GM18507 (cell line): Measurements from ENCODE around the gene GSTM3.
"Not testable (repeated sequence)": the region's sequence is repeated elsewhere in the genome, so short reads cannot be mapped to it uniquely, and the experiment has no call there.

Source experiments
- DNase-seq: peaks from one replicate; pipeline ENCODE4 v3.0.0; 2011; ENCODE audit warnings: low read depth; ENCODE audit not compliant: insufficient read length; ENCODE audit errors: extremely low spot score
- FAIRE-seq: peaks from 2 replicates; lab custom pipeline; 2011; peaks lifted over from hg19 to GRCh38; lab: Jason Lieb, UNC

GSTM3 gene

GRCh38 chr1:109713636-109714035, 27.2 kb downstream of the GSTM3 start:
- no peak for FAIRE-seq
- DNase-seq: no peak

- no peak for DNase-seq
- FAIRE-seq: no peak
Measured at GRCh38 chr1:109712321-109712864, 28.4 kb downstream of the GSTM3 start.

GRCh38 chr1:109711593-109712320, 29.1 kb downstream of the GSTM3 start, which contains the start of gene GSTM5:
Gene GSTM5 (plus strand): TSS chr1:109712251. CDS start chr1:109712313, 62 bp downstream.
- not testable (repeated sequence) for DNase-seq, FAIRE-seq

- FAIRE-seq: not testable (repeated sequence)
Measured at GRCh38 chr1:109709822-109710221, 31.0 kb downstream of the GSTM3 start.

GRCh38 chr1:109708949-109709348, 31.9 kb downstream of the GSTM3 start:
- not testable (repeated sequence) for FAIRE-seq, DNase-seq

More at GRCh38 chr1:109709822-109710221, 31.0 kb downstream of the GSTM3 start:
- DNase-seq: not testable (repeated sequence)

GRCh38 chr1:109705411-109705810, 35.4 kb downstream of the GSTM3 start:
- DNase-seq (no peak), FAIRE-seq (no peak)

GRCh38 chr1:109704173-109704572, 36.7 kb downstream of the GSTM3 start:
- DNase-seq (no peak), FAIRE-seq (no peak)

GRCh38 chr1:109702940-109703339, 37.9 kb downstream of the GSTM3 start:
- DNase-seq, FAIRE-seq: not testable (repeated sequence)

GRCh38 chr1:109697861-109698260, 43.0 kb downstream of the GSTM3 start:
- not testable (repeated sequence) for DNase-seq, FAIRE-seq

- DNase-seq: no peak
- FAIRE-seq: no peak
Measured at GRCh38 chr1:109697066-109697465, 43.8 kb downstream of the GSTM3 start.

- not testable (repeated sequence) for FAIRE-seq, DNase-seq
Measured at GRCh38 chr1:109695138-109695537, 45.7 kb downstream of the GSTM3 start.

GRCh38 chr1:109694400-109694799, 46.4 kb downstream of the GSTM3 start:
- not testable (repeated sequence) for DNase-seq, FAIRE-seq

- FAIRE-seq (no peak), DNase-seq (no peak)
Measured at GRCh38 chr1:109691759-109692158, 49.1 kb downstream of the GSTM3 start.

GRCh38 chr1:109689844-109690405, 50.9 kb downstream of the GSTM3 start:
- DNase-seq (no peak), FAIRE-seq (no peak)

- DNase-seq (no peak), FAIRE-seq (no peak)
Measured at GRCh38 chr1:109687641-109688499, 53.0 kb downstream of the GSTM3 start, which contains the start of gene GSTM1. Gene GSTM1 (plus strand): TSS chr1:109687817. CDS start chr1:109687874, 57 bp downstream.

GRCh38 chr1:109687109-109687508, 53.7 kb downstream of the GSTM3 start:
- DNase-seq, FAIRE-seq: not testable (repeated sequence)

GRCh38 chr1:109685890-109686289, 54.9 kb downstream of the GSTM3 start:
- FAIRE-seq, DNase-seq: not testable (repeated sequence)

- not testable (repeated sequence) for FAIRE-seq, DNase-seq
Measured at GRCh38 chr1:109685399-109685798, 55.4 kb downstream of the GSTM3 start.

- not testable (repeated sequence) for DNase-seq, FAIRE-seq
Measured at GRCh38 chr1:109684777-109685176, 56.1 kb downstream of the GSTM3 start.
